Ishikawa (cell line): ENCODE results near the gene TSPAN18.

ENCODE experiments used
- CEBPB ChIP-seq: IDR thresholded peaks from 2 replicates; pipeline ENCODE4 v1.6.1; 2012
- CREB1 ChIP-seq: IDR thresholded peaks from 2 replicates; pipeline ENCODE4 v1.6.1; 2012; ENCODE audit warnings: low read depth
- EP300 ChIP-seq: IDR thresholded peaks from 2 replicates; pipeline ENCODE4 v1.6.1; 2012; ENCODE audit warnings: borderline replicate concordance
- FOXM1 ChIP-seq: IDR thresholded peaks from 2 replicates; pipeline ENCODE4 v1.6.1; 2012; ENCODE audit warnings: low read depth, borderline replicate concordance
- MAX ChIP-seq: IDR thresholded peaks from 2 replicates; pipeline ENCODE4 v1.6.1; 2012
- NFIC ChIP-seq: IDR thresholded peaks from 2 replicates; pipeline ENCODE4 v1.6.1; 2012
- RAD21 ChIP-seq: IDR thresholded peaks from 2 replicates; pipeline ENCODE4 v1.6.1; 2012; ENCODE audit warnings: low read depth
- REST ChIP-seq: IDR thresholded peaks from 2 replicates; pipeline ENCODE4 v1.6.1; 2012; ENCODE audit warnings: low read depth, mild to moderate bottlenecking
- TAF1 ChIP-seq: IDR thresholded peaks from 2 replicates; pipeline ENCODE4 v1.6.1; 2012; ENCODE audit warnings: low read depth, mild to moderate bottlenecking
- USF1 ChIP-seq: IDR thresholded peaks from 2 replicates; pipeline ENCODE4 v1.6.1; 2012
- YY1 ChIP-seq: IDR thresholded peaks from 2 replicates; pipeline ENCODE4 v1.6.1; 2012; ENCODE audit warnings: low read depth

GRCh38 chr11:44892843-44893242 lies 166.1 kb downstream of the TSPAN18 start:
- no peak for TF ChIP-seq TAF1
- TF ChIP-seq YY1: no peak
- no peak for TF ChIP-seq RAD21
- no peak for TF ChIP-seq CREB1
- no peak for TF ChIP-seq CEBPB
- no peak for TF ChIP-seq EP300
- TF ChIP-seq FOXM1: no peak
- no peak for TF ChIP-seq MAX
- no peak for TF ChIP-seq NFIC
- TF ChIP-seq USF1: no peak
- no peak for TF ChIP-seq REST
